Measurements from ENCODE around the gene CACNA1G.

The CACNA1G gene

GRCh38 chr17:50570032-50570431, 9.5 kb downstream of the CACNA1G start:
- DNase-seq = no peak

- no peak for DNase-seq
Measured at GRCh38 chr17:50570528-50570927, 10.0 kb downstream of the CACNA1G start.

- DNase-seq = no peak
Measured at GRCh38 chr17:50571681-50572080, 11.2 kb downstream of the CACNA1G start.

GRCh38 chr17:50572541-50572940, 12.0 kb downstream of the CACNA1G start:
- DNase-seq = no peak

GRCh38 chr17:50573866-50574611, 13.5 kb downstream of the CACNA1G start:
- peak; percentile 29 for DNase-seq

GRCh38 chr17:50575581-50576210, 15.2 kb downstream of the CACNA1G start:
- no peak for DNase-seq

GRCh38 chr17:50576864-50577263, 16.3 kb downstream of the CACNA1G start:
- DNase-seq = no peak

- no peak for DNase-seq
Measured at GRCh38 chr17:50577451-50577954, 17.0 kb downstream of the CACNA1G start.

GRCh38 chr17:50578173-50578572, 17.7 kb downstream of the CACNA1G start:
- no peak for DNase-seq

GRCh38 chr17:50579399-50579798, 18.9 kb downstream of the CACNA1G start:
- DNase-seq = no peak

GRCh38 chr17:50580646-50581045, 20.1 kb downstream of the CACNA1G start:
- DNase-seq = no peak

GRCh38 chr17:50581316-50581715, 20.8 kb downstream of the CACNA1G start:
- DNase-seq = no peak

GRCh38 chr17:50582741-50583140, 22.2 kb downstream of the CACNA1G start:
- DNase-seq = no peak

GRCh38 chr17:50583641-50584040, 23.1 kb downstream of the CACNA1G start:
- DNase-seq = no peak

GRCh38 chr17:50584116-50584515, 23.6 kb downstream of the CACNA1G start:
- DNase-seq = no peak

GRCh38 chr17:50584749-50585148, 24.2 kb downstream of the CACNA1G start:
- DNase-seq = no peak

- DNase-seq = no peak
Measured at GRCh38 chr17:50585346-50585745, 24.8 kb downstream of the CACNA1G start.

GRCh38 chr17:50585891-50586290, 25.4 kb downstream of the CACNA1G start:
- no peak for DNase-seq

- no peak for DNase-seq
Measured at GRCh38 chr17:50586421-50587247, 26.1 kb downstream of the CACNA1G start.

GRCh38 chr17:50587571-50587970, 27.1 kb downstream of the CACNA1G start:
- DNase-seq = no peak

- DNase-seq = no peak
Measured at GRCh38 chr17:50588391-50589049, 28.0 kb downstream of the CACNA1G start.

GRCh38 chr17:50589095-50589705, 28.7 kb downstream of the CACNA1G start:
- DNase-seq = no peak

Measured in inflammatory macrophage treated with lipopolysaccharide for 4 hours (primary cell).